GM19025 (cell line): ENCODE data around the gene APOBEC3B.
A peak's percentile ranks its signal among the peaks of the same experiment; 100 is the strongest.
"Not testable (repeated sequence)": the region's sequence is repeated elsewhere in the genome, so short reads cannot be mapped to it uniquely, and the experiment has no call there.

Experiments used
- ATAC-seq: cut with Tn5 transposase; IDR thresholded peaks from one replicate; pipeline ENCODE4 v1.9.1; 2021; ENCODE audit warnings: mild to moderate bottlenecking, low read depth, moderate library complexity; ENCODE audit not compliant: unreplicated experiment

APOBEC3B gene

GRCh38 chr22:38987171-38987895, 5.2 kb downstream of the APOBEC3B start:
- ATAC-seq = no peak

- no peak for ATAC-seq
Measured at GRCh38 chr22:38989466-38989865, 7.3 kb downstream of the APOBEC3B start.

DNA sequence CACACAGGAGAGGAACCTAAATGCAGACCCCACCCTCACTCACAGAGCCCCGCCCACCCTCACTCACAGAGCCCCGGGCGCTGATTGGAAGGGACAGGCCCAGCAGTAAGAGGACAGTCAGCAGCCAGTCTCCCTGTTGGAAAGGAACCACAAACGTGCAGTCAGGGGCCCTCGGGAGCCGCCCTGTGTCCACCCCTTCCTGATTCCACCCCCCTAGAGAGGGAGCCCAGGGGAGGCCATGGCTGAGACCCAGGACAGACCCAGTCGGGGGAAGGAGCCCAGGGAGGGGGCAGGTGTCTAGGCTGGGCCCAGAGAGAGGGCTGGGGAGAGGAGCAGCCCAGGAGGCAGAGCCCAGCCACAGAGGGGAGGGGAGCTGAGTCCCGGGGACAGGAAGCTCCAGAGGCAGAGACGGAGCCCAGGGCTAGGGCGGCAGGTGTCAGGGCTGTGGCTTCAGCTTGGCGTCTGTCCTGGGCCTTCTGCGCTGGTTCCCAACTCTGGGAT, 10.8 kb downstream of the APOBEC3B start:
- not testable (repeated sequence) for ATAC-seq

- ATAC-seq = no peak
Measured at GRCh38 chr22:38996105-38996504, 14.0 kb downstream of the APOBEC3B start.

DNA sequence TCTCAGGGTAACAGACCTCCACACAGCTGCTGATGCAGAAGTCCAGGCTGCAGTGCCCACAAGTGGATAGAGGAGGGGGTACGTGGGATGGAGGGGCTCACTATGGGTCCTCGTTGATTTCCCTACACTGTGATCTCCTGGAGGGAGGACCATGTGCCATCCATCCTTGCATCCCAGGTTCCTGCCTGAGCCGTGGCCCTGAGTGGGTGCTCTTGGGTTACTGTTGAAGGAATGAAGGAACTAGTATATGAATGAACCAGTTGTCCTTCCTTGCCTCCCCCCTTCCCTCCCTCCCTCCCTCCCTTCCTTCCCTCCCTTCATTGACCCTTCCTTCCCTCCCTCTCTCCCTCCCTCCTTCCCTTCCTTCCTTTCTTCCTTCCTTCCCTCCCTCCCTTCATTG, 15.4 kb downstream of the APOBEC3B start:
- no peak for ATAC-seq

DNA sequence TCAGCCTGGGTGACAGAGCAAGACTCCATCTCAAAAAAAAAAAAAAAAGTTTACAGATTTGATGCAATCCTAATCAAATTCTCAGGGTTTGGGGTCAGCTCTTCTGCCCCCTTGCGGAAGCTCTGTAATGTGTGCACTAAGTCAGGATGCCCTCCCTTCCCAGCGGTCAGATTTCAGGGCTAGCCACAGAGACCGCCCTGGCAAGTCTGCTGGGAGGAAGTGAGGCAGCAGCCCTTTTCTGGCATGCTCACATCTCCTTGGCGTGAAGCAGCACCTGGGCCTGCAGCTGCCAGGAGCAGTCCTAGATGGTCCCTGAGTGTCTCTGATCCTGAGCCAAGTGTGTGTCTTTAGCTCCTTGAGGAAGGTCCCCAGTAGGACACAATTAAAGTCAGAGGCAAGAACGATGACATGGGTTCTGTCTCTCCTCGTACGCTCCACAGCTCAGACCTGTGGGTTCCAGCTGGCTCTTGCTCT, 21.1 kb downstream of the APOBEC3B start:
- ATAC-seq = no peak

DNA sequence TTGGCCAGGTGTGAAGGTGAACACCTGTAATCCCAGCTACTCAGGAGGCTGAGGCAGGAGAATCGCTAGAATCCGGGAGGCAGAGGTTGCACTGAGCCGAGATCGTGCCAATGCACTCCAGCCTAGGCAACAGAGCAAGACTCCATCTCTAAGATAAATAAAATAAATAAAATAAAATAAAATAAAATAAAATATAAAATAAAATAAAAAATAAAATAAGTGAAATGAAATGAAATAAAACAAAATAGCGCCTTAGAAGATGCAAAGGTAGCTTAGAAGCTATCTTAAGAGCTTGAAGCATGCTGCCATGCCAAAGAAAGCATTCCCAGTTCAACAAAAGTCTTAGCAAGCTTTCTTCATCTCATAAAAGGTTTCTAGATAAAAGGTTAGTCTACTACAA, 25.0 kb downstream of the APOBEC3B start:
- ATAC-seq = no peak

GRCh38 chr22:39008271-39008850, 26.2 kb downstream of the APOBEC3B start:
- ATAC-seq = not testable (repeated sequence)

GRCh38 chr22:39010946-39011345, 28.8 kb downstream of the APOBEC3B start:
- ATAC-seq = no peak

- ATAC-seq = no peak
Measured at GRCh38 chr22:39012533-39013511, 30.7 kb downstream of the APOBEC3B start.

DNA sequence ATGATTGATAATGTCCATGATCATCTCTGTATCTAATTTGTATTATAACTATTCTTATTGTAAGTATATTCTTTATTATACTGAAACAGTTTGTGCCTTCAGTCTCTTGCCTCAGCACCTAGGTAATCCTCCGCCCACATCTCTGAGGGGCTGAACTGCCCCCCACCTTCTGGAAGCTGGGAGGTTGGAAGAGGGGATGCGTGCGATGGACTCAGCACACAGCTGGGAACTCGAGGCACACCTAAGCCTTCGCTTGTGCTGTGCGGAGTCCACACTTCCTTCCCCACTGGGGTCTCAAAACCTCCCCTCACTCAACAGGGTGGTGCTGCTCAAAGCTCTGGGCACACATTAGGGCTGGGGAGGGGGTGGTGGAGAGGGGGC, 31.4 kb downstream of the APOBEC3B start:
- peak; percentile 13 for ATAC-seq

GRCh38 chr22:39013942-39014722, 32.0 kb downstream of the APOBEC3B start, which contains the start of gene APOBEC3C:
TSS of gene APOBEC3C (plus strand) at chr22:39014257. CDS start at chr22:39014363, 106 bp downstream.
- ATAC-seq = peak; percentile 81

- not testable (repeated sequence) for ATAC-seq
Measured at GRCh38 chr22:39014723-39015121, 32.6 kb downstream of the APOBEC3B start.

DNA sequence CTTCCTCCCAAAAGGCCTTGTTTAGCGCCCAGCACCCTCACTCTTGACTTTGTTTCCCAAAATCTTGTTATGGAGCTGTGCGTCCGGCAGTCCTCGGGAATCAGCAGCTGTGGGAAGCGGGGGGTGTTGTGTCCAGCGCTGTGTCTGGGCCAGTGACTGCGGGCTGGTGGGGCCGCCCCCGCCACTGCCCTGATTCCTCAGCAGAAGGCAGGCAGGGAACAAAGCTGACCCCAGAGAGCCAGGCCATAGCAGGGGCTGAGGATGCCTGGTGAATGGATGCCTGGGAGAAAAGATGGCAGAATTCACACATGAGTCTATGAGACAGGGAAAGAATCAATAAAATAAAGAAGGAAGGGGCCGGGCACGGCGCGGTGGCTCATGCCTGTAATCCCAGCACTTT, 34.4 kb downstream of the APOBEC3B start:
- ATAC-seq = no peak

- ATAC-seq = no peak
Measured at GRCh38 chr22:39017596-39018365, 35.6 kb downstream of the APOBEC3B start.

GRCh38 chr22:39020021-39020651, 38.0 kb downstream of the APOBEC3B start:
- ATAC-seq = peak; percentile 2

GRCh38 chr22:39021552-39022250, 39.6 kb downstream of the APOBEC3B start:
- ATAC-seq = no peak
